Measurements from ENCODE around the gene GPR62.
"Not testable (repeated sequence)": the region's sequence is repeated elsewhere in the genome, so short reads cannot be mapped to it uniquely, and the experiment has no call there.

The GPR62 gene

DNA sequence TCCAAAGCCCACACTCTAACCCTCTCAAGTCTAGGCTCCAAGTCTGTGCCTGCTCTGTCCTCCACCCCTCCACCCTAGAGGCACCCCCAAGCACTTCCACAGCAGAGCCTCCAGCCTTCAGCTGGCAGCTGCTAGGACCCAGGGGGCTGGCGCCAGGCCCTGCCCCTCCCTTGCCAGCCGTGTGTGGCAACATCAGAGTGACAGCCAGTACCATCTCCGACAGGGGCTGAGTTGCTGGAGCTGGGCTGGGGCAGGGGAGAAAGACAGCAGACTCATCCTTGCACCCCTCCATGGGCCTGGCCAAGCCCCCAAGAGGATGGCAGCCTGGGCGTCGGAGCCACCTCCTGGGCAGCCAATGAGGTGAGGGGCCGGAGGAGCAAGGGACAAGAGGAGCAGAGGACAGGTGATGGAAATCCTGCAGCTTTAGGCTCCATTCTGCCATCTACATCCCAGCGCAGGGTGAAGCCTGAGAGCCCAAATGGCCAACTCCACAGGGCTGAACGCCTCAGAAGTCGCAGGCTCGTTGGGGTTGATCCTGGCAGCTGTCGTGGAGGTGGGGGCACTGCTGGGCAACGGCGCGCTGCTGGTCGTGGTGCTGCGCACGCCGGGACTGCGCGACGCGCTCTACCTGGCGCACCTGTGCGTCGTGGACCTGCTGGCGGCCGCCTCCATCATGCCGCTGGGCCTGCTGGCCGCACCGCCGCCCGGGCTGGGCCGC, at the start of gene GPR62:
GPR62 (plus strand) TSS at position 207 of the 718 bp plus-strand sequence; CDS start at position 479, 272 bp downstream.
- DNase-seq: no peak

GRCh38 chr3:51908026-51908425, 47.2 kb upstream of the GPR62 start:
- no peak for DNase-seq

DNA sequence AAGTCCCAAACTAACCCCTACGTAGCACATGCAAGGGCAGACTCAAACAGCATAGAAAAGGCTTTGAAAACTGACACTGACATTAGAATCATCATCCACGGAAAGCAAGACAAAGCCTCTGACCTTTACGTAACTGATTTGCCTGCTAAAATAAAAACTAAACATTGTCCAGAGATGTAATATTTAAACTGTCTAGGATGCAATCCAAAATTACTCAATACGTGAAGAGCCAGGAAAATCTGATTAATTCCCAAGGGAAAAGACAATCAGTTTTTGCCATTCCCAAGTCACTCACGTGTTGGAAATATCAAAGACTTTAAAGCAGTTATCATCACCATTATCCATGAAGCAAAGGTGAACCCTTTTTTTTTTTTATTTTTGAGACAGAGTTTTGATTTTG, 38.8 kb upstream of the GPR62 start:
- DNase-seq: no peak

GRCh38 chr3:51921081-51921578, 34.1 kb upstream of the GPR62 start:
- DNase-seq: no peak

GRCh38 chr3:51927061-51927977, 27.9 kb upstream of the GPR62 start:
- DNase-seq: no peak

GRCh38 chr3:51928438-51928837, 26.7 kb upstream of the GPR62 start:
- no peak for DNase-seq

DNA sequence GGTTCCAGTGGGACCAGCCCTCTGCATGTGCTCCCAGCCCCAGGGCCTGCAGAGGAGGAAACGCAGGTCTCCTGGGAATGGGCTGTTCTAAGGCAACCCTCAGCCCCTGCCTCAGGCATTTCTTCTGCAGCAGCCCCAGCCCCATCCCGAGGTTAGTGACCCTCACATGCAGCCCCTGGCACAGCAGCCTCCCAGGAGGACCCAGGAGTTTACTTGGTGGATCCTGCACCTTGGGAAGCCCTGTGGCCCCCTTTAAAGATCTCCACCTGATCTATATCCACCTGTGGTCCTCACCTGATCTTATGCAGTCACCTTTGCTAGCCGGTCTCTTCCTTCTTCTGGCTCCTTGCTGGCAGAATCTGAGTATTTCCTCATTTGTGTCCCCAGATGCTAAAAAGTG, 26.2 kb upstream of the GPR62 start:
- not testable (repeated sequence) for DNase-seq

- DNase-seq: no peak
Observed at GRCh38 chr3:51929420-51930003, 25.7 kb upstream of the GPR62 start.

DNA sequence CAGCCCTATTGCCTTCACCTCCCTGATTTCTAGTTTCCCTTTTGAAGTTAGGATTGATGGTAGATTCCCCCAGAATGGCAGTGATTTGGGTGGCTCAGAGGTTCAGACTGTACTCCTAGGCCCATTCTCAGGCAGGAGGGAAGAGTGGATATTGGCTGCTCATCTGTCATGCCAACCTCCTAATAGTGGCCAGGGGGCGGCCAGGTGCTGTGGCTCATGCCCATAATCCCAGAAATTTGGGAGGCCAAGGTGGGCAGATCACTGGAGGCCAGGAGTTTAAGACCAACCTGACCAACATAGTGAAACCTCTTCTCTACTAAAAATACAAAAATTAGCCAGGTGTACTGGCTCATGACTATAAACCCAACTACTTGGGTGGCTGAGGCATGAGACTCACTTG, 24.7 kb upstream of the GPR62 start:
- no peak for DNase-seq

DNA sequence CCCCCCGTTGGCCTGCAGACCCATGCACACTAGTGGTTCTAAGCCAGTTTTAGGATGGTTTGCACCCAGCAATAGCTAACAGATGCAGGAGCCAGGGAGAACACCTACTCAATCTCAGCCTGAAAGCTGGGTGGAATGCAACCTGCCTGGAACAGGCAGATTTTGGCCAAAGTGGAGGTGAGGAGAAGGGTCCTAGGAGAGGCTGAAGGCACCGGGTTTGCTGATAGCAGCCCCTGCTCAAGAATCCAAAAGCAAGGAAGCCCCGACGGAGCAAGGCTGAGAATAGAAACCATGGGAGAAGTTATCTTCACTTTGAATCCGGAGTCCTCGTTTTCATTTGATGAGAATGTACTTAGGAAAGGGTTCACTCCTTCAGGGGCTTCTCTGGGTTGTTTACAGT, 23.4 kb upstream of the GPR62 start:
- no peak for DNase-seq

DNA sequence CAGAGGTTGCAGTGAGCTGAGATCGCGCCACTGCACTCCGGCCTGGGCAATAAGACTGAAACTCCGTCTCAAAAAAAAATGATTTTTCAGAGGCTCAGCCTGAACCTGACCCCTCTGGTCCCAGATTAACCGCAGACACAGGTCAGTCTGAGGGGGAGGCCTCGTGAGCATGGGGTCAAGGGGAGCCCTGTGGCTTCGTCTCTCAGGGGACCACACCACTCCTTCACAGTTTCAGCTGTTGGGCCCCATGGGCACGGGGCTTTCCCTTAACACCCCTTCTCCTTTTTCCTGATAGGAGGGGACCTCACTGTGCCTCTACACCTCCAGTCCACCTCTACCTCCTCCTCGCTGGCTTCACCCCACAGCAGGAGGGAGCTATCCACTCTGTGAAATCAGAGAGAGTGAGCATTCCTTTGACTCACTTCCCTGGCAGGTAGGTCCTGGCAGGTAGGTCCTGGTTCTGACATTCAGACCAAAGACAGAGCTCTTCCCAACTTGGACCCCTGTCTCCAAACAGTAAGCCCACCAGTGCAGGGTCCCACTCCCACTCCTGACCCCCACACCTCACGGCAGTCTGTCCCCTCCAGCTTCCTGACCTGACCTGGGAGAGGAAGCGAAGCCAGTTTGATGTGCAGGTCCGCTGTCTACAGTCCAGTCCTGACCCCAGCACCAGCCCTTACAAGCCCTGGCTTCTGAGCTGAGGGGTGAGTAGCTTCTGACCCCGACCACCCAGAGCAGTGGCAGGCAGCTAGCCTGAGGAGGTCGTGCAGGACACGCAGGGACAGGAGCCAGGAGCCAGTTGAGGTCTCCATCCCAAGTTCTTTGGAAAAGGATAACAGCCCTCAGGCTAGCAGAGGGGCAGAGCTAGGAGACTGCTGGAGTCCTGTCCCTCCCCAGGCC, 22.5 kb upstream of the GPR62 start:
- no peak for DNase-seq

DNA sequence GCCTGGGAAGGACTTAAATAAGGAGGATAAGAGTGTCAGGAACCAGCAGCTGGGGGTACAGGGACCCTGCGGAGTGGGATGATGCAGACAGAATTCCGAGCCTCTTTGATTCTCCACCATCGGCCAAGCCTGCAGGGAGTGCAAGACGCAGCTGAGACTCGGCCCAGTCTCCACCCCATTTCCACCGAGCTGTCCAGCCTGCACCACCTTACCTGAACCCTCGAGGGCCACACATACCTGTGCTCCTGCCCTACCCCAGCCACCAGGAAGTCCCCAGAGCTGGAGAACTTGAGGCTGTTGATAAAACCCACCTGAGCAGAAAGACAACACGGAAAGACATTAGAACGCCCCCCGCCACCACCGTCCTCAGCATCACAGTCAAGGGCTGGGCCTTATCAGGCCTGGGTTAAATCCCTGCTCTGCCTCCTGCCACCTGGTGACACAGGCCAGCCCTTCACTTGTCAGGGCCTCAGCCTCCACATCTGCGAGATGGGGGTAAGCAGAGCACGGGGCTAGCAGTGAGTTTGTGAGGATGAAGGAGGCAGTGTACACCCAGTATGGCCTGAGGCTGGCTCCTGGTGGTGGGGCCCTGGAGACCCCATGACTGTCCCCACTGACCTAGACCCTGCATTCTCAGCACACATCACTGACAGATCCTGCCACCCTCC, 21.6 kb upstream of the GPR62 start:
- no peak for DNase-seq

GRCh38 chr3:51934139-51934850, 20.9 kb upstream of the GPR62 start:
- no peak for DNase-seq

- DNase-seq: no peak
Observed at GRCh38 chr3:51934991-51935885, 19.9 kb upstream of the GPR62 start.

DNA sequence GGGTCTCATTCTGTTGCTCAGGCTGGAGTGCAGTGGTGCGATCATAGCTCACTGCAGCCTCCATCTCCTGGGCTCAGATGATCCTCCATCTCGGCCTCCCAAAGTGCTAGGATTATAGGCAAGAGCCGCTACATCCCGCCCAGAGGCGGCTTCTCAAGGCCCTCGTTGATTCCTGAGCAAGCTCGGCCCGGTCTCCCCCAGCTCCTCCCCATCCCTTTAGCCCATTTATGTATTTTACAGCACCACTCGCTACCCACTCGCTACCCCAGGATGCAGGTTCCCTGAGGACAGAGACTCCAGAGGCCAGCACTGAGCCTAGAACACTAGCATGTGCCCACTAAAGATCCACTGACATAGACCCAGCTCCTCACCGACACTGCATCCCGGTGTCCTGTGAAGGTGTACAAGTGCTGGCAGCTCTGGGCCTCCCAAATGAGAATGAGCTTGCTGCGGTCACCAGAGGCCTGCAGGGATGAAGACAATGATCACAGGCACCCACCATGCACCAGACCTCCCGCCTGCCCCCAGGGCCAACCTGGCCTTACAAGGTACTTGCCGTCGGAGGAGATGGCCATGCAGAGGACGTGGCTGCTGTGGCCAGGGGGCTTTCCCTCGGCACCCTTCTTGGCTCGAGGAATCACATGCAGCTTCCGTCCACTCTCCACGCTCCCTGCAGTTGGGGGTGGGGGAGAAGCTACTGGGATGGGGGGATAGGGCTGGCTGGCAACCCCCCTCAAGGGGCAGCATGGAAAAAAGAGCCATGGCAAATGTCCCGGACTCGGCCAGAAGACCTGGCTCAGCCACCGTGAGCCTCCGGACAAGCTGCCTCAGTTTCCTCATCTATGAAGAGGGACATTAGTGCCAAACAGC, 19.1 kb upstream of the GPR62 start:
- DNase-seq: no peak

DNA sequence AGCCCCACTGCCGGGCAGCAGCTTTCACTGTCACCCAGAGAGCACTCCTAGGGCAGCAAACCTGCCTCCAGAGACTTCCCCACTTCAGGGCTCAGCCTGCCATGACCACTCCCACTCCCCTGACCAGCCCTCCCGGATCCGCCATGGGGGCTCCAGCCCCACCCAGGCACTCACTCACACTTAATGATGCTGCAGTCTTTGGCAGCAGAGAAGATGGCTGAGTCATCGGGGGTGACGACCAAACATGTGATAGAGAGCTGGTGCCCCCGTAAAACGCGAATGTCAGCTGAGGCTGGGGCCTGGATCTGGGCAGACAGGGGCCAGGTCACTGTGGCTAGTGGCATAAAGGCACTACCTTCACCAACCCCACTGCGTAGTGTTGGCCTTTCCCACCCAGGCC, 18.2 kb upstream of the GPR62 start:
- DNase-seq: no peak

GRCh38 chr3:51937611-51938450, 17.4 kb upstream of the GPR62 start:
- DNase-seq: no peak

- no peak for DNase-seq
Observed at GRCh38 chr3:51938780-51939425, 16.3 kb upstream of the GPR62 start.
